HG03354 (cell line): ENCODE results near the gene OTOS.

Experiments
- ATAC-seq: cut with Tn5 transposase; IDR thresholded peaks from one replicate; pipeline ENCODE4 v1.9.1; 2021; ENCODE audit warnings: mild to moderate bottlenecking; ENCODE audit not compliant: unreplicated experiment, poor library complexity, severe bottlenecking

OTOS gene

DNA sequence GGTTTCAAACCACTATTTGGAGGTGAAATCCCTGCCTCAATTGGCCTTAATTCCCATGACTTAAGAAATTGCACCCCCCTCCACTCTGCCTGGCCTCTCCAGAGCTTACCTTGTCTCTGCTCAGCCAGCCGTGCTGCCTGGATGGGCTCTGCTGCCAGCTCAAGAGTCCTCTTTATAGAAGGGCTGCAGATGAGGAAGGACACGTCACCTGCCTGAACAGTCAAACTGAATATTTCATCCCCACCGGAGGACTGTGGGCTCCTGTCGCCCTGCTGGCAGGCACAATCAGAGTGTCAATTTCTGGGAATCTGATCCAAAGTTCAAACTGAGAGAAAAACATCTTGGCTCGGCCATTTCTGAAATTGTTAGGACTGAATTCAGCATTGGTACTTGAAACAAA, at the start of gene OTOS:
OTOS (minus strand) TSS at position 148 of the 400 bp plus-strand sequence. CDS start 332 bp downstream, outside the sequence.
- ATAC-seq: no peak

DNA sequence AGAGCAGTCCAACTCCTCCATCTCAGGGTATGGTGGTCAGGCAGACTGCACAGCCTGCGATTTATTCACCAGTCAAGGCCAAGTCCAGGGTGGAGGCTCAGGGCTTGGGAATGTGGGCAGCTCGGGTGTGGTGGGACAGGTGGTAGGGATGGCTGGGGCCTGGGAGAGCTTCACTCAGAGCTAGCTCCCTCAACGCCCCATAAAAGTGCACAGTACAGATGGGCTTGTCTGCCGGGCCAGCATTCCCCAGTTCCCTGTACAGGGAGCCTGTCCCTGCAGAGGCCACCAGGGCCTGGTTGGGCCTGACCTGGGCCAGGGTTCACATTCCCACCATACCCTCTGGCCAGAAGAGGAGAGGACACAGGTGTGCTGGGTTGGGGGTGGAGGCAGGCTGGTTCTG, 49.2 kb upstream of the OTOS start:
- no peak for ATAC-seq

DNA sequence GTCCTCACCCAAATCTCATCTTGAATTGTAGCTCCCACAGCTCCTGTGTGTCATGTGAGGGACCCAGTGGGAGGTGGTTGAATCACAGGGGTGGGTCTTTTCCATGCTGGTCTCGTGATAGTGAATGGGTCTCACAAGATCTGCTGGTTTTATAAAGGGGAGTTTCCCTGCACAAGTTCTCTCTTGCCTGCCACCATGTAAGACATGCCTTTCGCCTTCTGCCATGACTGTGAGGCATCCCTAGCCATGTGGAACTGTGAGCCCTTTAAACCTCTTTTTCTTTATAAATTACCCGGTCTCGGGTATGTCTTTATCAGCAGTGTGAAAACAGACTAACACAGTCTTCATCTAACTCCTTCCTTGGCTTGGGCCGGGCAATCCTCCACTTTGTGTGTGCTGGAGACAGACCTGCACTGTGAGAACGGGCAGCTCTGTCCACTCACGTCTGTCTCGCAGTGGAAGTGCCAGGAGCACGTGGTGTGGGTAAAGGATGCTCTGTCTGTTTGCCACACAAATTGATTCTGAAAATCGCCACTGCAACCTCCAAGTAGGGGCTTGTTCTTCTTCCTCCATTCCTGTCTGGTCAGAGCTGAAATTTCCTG, 47.6 kb upstream of the OTOS start:
- ATAC-seq: no peak

DNA sequence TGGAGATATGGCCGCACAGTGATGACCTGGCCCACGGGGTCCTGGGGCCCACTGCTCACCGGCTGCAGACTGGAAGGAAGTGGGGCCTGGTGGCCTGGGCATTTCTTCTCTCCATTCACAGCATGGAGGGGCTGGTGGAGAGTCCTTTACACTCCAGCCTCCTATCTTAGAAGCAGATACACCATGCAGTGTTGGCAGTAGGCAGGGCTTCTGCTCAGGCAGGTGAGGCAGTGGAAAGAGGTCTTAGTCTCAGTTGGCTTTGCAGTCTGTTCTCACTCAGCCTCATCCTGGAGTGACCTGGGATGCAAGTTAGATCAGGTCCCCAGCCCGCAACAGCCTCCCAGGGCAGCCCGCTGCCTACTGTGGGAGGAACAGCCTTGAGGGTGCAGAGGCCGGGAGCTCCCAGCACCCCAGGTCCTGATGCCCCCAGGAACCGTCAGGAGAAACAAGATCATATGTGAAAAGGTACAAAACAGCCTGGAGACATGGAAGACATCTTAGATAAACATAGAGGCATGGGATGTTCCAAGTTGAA, 45.8 kb upstream of the OTOS start:
- ATAC-seq: no peak

DNA sequence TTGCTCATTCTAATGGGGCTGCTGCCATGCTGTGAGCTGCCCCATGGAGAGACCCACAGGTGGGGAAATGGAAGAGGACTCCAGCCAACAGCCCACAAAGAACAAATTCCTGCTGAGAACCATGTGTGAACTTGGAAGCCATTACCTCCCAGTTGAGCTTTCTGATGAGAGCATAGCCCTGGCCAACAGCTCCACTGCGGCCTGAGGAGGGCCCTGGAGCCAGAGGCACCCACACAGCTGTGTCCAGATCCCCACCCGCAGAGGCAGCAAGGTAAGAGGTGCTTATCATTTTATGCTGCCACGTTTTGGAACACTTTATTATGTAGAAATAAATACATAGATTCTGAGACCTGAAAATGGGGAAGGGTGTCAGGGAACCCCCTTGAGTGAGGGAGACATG, 44.2 kb upstream of the OTOS start:
- ATAC-seq: no peak

DNA sequence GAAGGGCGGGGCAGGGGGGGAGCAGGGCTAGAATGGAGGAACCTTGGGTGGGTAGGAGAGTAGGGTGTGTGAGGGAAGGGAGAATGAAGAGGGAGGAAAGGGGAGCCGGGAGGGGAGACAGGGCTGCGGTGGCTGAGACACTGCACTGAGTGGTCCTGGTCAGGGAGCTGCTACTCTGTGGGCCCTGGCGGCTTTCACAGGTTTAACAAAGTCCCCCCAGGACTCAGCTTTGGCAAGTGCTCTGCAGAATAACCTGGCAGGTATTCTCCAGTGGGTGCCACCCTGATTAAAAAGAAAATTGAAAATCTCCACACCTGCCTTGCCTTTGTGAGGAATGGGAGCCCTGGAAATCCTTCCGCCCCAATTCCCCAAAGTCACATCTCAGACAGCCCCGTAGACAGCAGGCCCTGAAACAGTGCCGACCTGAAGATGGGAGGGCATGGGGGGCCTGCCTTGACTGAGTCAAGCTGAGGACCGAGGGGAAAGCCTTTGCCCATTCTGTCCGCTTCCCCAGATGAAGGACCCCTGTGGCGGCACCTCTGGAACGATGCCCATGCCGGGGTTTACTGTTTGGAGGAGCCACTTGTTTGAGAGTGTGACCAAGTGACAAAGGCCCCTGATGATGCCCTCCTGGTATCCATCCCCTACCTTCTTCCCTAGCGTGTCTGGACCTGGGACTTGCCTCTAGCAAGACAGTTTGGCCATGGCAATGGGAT, 43.6 kb upstream of the OTOS start:
- ATAC-seq: no peak

DNA sequence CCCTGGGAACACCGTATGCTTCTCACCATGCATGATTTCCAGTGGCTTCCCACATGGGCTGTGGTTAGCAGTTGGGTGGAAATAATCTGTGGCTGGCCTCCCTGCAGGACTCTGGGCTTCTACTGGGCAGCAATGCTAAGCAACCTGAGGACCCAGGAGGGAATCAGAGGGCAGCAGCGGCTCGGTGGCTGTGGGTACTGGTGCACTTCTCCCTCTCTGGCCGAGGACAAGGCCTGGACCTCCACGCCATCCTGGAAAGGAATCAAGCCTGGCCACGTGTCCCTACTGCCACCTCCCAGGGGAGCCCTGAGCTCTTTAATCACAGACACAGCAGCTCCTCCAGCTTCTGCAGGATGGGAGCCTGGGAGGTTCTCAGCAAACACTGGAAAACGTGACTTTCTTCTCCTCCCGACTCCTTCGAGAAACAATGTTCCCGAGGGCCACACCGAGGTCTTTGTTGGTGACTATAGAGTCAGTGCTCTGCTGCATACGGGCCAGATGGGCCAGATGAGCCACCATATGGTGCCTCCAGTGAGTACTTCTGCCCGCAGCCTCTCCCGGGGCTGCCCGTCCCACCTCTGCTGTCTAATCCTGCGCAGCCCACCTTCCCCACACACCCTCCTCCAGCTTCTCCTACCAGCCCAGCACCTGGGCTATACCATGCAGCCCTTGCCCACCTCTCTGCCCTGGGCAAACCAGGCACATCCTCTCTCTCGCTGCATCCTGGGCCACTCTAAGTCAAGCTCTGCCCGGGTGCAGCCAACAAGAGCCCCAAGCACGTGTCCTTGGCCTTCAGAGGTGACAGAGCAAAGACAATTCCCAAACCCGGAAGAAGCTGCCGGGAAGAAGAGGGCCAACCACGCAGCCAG, 42.8 kb upstream of the OTOS start:
- ATAC-seq: no peak

DNA sequence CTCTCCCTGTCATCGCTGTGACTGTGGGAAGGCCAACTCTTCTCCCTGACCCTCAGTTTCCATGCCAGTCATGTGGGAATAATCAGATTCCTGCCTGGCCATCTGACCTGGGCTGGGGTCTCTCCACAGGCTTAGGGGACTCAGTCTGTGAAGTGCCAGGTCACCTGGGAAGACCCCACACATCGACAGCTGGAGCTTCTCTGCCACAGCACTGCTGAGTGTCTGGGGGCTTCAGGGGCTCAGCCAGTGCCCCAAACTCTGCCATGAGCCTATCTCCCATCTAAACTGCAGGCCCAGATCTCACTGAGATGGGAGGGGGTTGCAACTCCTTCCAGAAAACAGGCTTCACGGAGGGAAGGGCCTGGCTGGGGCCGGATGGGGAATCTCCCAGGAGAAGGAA, 42.0 kb upstream of the OTOS start:
- ATAC-seq: no peak

DNA sequence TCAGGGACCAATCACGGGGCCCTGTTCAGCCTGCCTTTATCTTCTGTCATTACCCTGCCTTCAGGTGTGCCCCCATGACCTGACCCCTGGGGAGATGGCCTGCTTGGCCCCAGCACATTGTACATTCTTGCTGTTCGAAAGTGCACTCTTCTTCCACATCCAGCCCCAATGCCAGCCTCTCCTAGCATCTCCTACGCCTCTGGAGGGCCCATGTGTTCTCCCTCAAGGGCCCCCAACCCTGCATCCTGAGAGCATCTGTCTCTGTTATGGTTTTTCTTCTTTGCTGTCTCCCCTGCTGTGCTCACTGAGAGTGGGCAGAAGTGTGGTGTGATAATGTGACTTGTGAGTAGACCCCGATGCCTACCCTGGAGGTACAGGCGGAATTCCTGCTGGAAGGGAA, 41.5 kb upstream of the OTOS start:
- ATAC-seq: no peak

DNA sequence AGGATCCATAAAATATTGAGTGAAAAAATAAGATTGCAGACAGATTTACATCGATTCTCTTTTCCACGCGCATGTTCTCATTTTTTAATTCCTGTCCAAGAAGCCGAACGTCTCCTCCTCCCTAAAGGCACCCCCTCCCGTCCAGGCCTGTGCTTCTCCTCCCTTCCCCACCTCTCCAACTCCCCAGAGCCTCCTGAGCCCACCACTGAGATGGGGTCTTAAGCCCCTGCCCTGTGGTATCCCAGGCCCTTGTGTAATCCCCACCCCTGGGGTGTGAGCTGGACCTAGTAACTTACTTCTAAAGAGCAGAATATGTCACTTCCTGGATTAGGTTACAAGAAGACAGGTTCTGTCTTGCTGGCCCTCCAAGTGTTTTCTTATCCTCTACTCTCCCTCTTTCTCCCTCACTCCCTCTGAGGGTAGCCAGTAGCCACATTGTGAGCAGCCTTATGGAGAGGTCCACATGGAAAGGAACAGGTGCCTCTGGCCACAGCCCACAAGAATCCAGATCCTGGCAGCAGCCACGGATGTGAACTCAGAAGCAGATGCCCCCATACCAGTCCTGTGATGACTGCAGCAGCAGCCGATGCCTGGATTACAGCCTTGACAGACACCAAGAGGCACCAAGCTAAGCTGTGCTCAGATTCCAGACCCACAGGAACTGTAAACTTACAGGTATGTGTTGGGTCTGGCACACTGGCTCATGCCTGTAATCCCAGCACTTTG, 39.6 kb upstream of the OTOS start:
- no peak for ATAC-seq

DNA sequence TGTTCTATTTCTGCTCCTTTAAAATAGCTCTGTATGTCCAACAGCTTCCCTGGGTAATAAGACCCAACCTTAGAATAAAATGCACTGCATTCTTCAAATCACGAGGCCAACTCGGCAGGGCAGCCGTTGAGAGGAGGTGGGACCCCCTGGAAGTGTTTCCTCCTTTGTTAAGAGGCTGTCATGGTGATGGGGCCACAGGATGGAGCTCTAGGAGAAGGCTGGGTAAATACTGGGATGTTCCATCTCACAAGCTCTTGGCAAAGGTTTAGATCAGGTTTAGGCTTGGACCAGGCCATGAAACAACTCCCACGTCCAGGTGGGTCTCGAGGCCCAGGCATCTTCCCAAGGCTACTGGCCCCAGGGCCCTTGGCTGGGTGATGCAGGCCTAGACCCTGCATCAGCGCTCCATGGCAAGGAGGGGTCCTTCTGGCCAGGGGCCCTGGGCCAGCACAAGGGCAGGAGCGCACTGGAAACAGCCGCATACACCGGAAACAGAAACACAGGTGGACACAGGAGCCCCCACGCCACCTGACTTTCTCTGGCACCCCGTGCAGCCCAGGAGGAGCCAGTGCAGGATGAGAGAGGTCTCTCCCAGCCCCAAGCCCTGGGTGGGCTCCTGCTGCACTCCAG, 38.8 kb upstream of the OTOS start:
- ATAC-seq: no peak

DNA sequence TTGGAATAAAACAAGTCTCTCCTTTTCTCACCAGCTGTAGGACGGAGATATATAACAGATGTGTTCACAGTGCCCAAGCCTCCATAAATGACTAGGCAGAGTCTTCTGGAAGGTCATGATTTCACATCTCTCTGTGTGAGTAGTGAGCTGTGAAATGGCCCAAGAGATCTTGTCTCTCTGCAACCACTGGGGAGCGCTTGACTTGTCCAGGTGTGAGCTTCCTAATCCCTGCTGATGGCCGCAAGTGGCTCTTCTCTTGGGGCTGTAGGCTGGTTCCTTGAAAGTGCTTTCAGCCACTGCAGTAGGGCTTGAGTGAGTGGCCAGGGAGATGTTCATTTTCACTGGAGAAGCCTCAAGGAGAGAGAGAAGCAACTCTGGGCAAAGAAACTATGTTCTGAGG, 38.1 kb upstream of the OTOS start:
- no peak for ATAC-seq

DNA sequence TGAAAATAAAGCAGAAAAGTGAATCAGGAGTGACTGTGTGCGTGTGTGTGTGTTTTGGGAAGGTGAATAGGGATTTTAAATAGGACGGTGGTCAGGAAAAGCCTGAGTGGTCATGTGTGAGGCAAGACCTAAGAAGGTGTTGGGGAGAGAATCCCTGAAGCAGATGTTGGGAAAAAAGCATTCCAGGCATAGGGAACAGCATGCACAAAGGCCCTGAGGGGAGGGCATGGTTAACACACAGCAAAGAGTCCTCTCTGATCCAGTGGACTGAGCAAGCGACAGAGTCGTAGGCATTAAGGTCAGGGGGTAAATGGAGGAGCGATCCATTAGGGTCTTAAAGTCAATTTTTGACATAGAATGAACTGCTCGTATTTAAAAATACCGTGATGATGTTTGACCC, 34.0 kb upstream of the OTOS start:
- ATAC-seq: no peak

DNA sequence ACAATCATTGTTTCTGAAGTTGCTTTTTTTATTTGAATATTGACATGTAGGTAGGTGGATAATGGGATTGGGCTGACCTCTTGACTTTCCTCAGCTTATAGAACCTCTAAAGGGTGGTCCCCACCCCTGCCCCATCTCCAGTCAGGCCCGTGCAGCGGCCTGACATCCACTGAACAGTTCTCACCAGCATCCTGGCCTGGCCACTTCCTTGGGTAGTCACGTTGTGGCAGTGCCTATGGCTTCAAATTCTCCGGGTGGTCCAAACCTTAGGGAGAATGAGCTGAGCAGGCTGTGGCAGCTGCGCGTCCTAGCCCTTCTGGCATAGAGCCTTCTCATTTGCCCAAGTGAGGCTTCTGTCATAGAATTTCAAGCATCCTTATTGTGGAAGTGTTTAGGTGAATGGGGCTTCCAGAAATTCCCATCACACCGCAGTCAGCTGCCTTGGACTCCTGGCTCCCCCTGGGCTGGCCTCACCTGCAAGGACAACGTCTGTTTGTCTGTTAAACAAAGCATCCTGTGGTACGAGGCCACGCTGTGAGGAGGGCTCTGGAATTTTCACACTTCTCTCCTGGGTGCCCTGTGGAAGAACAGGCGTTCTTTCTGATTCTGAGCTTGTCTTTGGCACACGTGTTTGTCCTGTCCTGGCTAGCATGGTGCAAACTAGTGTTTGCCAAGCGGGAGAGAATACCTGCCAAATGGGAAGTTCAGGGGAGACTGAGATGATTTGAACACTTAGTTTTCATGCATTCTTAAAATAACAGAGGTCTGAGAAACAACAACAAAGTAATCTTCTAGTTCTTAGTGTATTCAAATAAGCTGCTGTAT, 31.8 kb upstream of the OTOS start:
- ATAC-seq: no peak

DNA sequence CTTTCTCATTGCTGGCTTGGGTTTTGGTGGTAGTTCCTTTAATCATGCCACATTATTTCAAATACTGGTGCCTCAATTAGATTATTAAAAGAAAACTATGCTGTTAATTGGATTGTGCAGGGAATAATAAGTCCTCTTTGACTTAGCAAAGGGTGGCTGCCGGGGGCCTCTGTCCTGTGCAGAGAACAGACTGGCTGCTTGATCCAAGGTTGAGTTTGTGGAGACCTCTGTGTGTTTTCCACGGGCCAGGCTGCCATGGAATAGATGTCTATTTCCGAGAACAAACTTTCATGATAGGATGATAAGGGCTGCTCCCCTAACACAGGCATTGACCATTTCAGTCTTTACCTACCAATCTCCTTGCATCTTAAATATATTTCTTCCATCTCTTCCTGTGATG, 30.4 kb upstream of the OTOS start:
- no peak for ATAC-seq

DNA sequence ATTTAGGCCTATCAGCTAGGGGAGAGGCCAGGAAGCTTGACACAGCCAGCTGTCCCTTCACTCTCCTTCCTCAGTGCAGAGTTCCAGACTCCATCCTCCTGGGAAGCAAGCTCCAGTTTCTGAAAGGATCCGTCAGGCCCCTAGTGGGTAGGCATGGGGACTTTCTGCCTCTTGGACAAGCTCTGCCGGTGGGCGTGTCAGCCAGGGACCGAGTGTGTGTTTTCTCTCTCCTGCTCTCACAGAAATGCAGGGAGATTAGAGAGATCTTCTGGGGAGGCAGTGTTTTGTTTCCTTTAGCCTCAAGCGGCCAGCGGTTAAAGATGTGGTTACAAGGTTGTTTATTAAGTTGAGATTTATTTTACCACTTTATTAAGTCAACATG, 29.9 kb upstream of the OTOS start:
- no peak for ATAC-seq

DNA sequence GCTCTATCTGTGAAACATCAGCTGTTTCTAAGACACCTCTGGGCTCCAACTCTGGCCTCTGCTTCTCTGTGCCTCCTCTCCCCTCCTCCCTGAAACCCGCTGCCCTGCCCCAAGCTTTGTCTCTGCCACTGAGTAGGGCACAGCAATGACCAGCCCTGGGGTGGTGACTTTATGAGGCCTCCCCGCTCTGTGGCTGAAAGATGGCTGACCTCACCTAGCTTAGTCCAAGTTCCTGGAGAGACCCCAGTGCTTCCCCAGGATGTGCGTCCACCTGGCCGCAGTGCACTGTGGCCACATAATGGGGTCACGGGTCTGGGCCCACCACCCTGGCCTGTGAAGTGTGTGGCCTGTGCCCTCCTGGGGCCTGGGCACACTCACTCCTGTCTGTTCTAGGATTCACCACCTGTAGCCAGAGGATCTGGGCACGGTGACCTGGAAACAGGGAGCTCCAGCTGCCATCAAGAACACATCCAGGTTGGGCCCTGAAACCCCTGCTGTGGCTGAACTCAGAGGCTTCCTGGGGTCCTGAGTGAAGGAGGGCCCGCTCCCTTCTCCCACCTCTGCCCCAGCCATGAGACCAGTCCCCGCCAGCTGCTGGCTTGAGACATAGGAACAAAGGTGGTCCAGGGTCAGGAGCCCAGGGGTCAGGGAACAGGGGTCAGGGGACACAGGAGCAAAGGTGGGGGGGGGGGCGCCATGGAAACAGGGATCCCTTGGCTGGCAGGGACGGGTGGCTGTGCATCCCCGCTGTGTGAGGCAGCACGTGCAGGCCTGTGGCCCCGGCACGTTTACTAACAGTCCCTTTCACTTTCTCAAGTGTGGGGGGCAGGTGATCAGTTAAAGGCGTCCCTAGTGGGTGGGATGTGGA, 29.3 kb upstream of the OTOS start:
- no peak for ATAC-seq
